Glutamatergic neuron (in vitro differentiated cells): ENCODE measurements around the gene ERN1. TPM values are rescaled to one million over a fixed set of nuclear protein-coding genes. Genes with fewer than 3 reads are reported as not detected.

Experiments
- DNase-seq: peaks from one replicate; pipeline ENCODE4 v3.0.0; 2022
- H3K27ac Mint-ChIP-seq: one replicate; pipeline ENCODE4 v1.8.0; 2020; ENCODE audit warnings: mild to moderate bottlenecking, mixed read lengths, inconsistent platforms; ENCODE audit not compliant: unreplicated experiment
- H3K27me3 Mint-ChIP-seq: one replicate; pipeline ENCODE4 v1.8.0; 2020; ENCODE audit warnings: mild to moderate bottlenecking, moderate library complexity, mixed read lengths, inconsistent platforms; ENCODE audit not compliant: unreplicated experiment
- H3K36me3 Mint-ChIP-seq: one replicate; pipeline ENCODE4 v1.8.0; 2020; ENCODE audit warnings: mild to moderate bottlenecking, mixed read lengths, inconsistent platforms; ENCODE audit not compliant: unreplicated experiment
- H3K4me1 Mint-ChIP-seq: one replicate; pipeline ENCODE4 v1.8.0; 2020; ENCODE audit warnings: mild to moderate bottlenecking, low read depth, mixed read lengths, inconsistent platforms; ENCODE audit not compliant: unreplicated experiment
- H3K4me3 Mint-ChIP-seq: one replicate; pipeline ENCODE4 v1.8.0; 2020; ENCODE audit warnings: mild to moderate bottlenecking, mixed read lengths, inconsistent platforms; ENCODE audit not compliant: unreplicated experiment
- H3K9me3 Mint-ChIP-seq: one replicate; pipeline ENCODE4 v1.8.0; 2020; ENCODE audit warnings: mild to moderate bottlenecking, moderate library complexity, mixed read lengths, inconsistent platforms; ENCODE audit not compliant: unreplicated experiment
- total RNA-seq: library from RNA; stranded (reverse); fragmentation: NEBNext Ultra II Directional; extraction: Animal tissue kit (Norgen Biotek cat#: 25700); gene quantifications from one replicate; pipeline ENCODE4 v1.2.1, GENCODE V29; 2021; ENCODE audit not compliant: unreplicated experiment
- TF ChIP-seq, protein P1 (sequence below): fragments of 200-600 bp; sonication (generic); IDR thresholded peaks from one replicate; pipeline ENCODE4 v1.5.0; 2021; ENCODE audit not compliant: partially characterized antibody, unreplicated experiment

Gene ERN1
- total RNA-seq, 1 donor from 2014 or later: 6.9 TPM

DNA sequence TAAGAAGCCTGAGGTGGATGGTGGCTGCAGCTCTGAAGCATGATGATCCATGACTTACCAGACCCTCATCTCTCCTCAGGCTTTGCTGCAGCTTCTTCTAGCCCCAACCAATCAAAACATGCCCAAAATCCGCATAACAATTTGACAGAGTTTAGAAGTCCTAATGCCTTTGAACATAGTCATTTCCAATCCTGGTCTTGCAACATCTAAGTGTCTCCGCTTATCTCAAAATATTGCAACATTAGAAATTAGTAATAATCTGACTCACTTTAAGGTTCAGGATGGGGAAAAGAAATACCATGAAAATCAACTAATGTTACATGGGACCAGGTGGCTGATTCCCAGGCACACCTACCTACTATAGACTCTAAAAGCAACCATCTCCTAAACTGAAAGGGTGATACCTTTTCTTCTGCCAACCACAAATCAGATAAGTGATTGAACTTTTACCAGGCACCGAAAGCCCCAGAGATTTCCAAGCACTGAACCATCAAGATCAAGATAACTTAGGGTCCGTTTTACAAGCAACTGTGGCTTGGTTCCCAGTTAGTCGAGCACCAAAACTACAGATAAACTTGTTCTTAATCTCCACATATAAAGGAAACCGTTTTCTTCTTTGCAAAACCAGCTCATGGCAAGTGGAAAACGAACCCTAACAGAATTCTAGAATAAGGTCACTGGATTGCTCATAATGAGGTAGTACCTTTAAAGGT lies 14.0 kb downstream of the ERN1 start:
- no peak overlapping the region for H3K4me3 Mint-ChIP-seq
- no peak for DNase-seq
- H3K36me3 Mint-ChIP-seq: no peaks in the 10 kb centered on the region
- H3K9me3 Mint-ChIP-seq: no peaks in the 10 kb centered on the region
- TF ChIP-seq, protein P1, sequence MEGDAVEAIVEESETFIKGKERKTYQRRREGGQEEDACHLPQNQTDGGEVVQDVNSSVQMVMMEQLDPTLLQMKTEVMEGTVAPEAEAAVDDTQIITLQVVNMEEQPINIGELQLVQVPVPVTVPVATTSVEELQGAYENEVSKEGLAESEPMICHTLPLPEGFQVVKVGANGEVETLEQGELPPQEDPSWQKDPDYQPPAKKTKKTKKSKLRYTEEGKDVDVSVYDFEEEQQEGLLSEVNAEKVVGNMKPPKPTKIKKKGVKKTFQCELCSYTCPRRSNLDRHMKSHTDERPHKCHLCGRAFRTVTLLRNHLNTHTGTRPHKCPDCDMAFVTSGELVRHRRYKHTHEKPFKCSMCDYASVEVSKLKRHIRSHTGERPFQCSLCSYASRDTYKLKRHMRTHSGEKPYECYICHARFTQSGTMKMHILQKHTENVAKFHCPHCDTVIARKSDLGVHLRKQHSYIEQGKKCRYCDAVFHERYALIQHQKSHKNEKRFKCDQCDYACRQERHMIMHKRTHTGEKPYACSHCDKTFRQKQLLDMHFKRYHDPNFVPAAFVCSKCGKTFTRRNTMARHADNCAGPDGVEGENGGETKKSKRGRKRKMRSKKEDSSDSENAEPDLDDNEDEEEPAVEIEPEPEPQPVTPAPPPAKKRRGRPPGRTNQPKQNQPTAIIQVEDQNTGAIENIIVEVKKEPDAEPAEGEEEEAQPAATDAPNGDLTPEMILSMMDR: no peak
- H3K4me1 Mint-ChIP-seq: peaks cover 5% of the 10 kb centered on the region
- H3K27me3 Mint-ChIP-seq: no peaks in the 10 kb centered on the region
- no peak overlapping the region for H3K27ac Mint-ChIP-seq

- Mint-ChIP-seq H3K27me3 (no peaks in the 10 kb centered on the region), H3K4me1 (peaks cover 5% of the 10 kb centered on the region), H3K27ac (no peak overlapping the region), H3K9me3 (no peaks in the 10 kb centered on the region), H3K36me3 (no peaks in the 10 kb centered on the region), H3K4me3 (no peak overlapping the region)
- DNase-seq: no peak
- TF ChIP-seq, protein P1: no peak
Measured at GRCh38 chr17:64115043-64115698, 14.8 kb downstream of the ERN1 start.

DNA sequence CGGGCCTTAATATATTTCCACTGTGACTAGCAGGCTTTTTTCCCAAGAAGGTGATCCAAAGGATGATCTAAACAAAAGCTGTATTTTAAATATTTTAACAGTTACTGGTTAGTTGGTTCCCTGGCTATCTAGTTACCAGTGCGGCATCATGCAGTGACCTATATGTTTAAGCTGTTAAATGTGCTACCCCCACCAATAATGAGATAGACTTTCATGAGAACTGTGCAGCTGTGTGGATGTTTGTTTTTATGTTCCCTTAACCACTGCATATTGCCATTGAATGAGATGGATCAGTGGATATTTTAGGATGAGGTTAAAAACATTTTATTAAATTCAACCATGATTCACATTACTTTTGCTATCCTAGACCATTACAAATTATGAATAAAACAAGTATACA lies 16.9 kb downstream of the ERN1 start:
- H3K36me3 Mint-ChIP-seq: no peaks in the 10 kb centered on the region
- no peak overlapping the region for H3K27ac Mint-ChIP-seq
- no peak for DNase-seq
- H3K27me3 Mint-ChIP-seq: no peaks in the 10 kb centered on the region
- H3K9me3 Mint-ChIP-seq: no peaks in the 10 kb centered on the region
- TF ChIP-seq, protein P1: no peak
- H3K4me1 Mint-ChIP-seq: no peaks in the 10 kb centered on the region
- no peak overlapping the region for H3K4me3 Mint-ChIP-seq

- no peaks in the 10 kb centered on the region for H3K27me3 Mint-ChIP-seq
- H3K4me1 Mint-ChIP-seq: no peaks in the 10 kb centered on the region
- no peak overlapping the region for H3K4me3 Mint-ChIP-seq
- DNase-seq: no peak
- TF ChIP-seq, protein P1: no peak
- no peaks in the 10 kb centered on the region for H3K36me3 Mint-ChIP-seq
- no peak overlapping the region for H3K27ac Mint-ChIP-seq
- H3K9me3 Mint-ChIP-seq: no peaks in the 10 kb centered on the region
Measured at GRCh38 chr17:64111831-64112230, 18.1 kb downstream of the ERN1 start.
